SK-N-SH (cell line): ENCODE measurements around the gene MOV10L1. TPM values are rescaled to one million over a fixed set of nuclear protein-coding genes. Genes with fewer than 3 reads are reported as not detected.
A peak's percentile ranks its signal among the peaks of the same experiment; 100 is the strongest.

Source experiments
- CTCF ChIA-PET: fragments of 300-600, 350-600 bp; formaldehyde crosslinking; extraction: SDS; loops from one replicate; lab custom pipeline; 2021; lab: Yijun Ruan, JAX
- POLR2A ChIA-PET: fragments of 350-600 bp; sonication (Branson Sonifier 250); formaldehyde crosslinking; extraction: SDS; loops from one replicate; lab custom pipeline; 2020; ENCODE audit warnings: antibody characterized with exemption, inconsistent platforms; lab: Yijun Ruan, JAX
- DNase-seq: peaks from one replicate; pipeline ENCODE4 v3.0.0; 2012
- H2AFZ ChIP-seq: fragments of 200-600 bp; sonication (generic); 2 replicates; pipeline ENCODE4 v1.8.1; 2016; ENCODE audit warnings: antibody characterized with exemption, mild to moderate bottlenecking, low read depth
- H3F3A ChIP-seq: fragments of 200-600 bp; sonication (generic); replicated peaks from 2 replicates; pipeline ENCODE3; 2016; ENCODE audit warnings: antibody characterized with exemption, mild to moderate bottlenecking; ENCODE audit not compliant: insufficient read depth
- H3K27ac ChIP-seq, 2 experiments: fragments of 200-500 bp in 1 of 2; fragments of 200-600 bp in 1 of 2; sonication (Bioruptor generic) in 1 of 2; sonication (generic), shearing (Covaris generic) in 1 of 2; 2 replicates each; pipeline versions ENCODE4 v1.5.1 to v1.6.1; 2014 to 2016; ENCODE audit warnings: low read depth in 2 of 2, inconsistent platforms in 1 of 2, low read length in 1 of 2, mild to moderate bottlenecking in 1 of 2, mixed read lengths in 1 of 2
- H3K27me3 ChIP-seq: fragments of 200-600 bp; sonication (generic), shearing (Covaris generic); 2 replicates; pipeline ENCODE4 v1.6.1; 2016; ENCODE audit warnings: mixed run types; ENCODE audit not compliant: insufficient read depth
- H3K36me3 ChIP-seq, 2 experiments: fragments of 200-500 bp in 1 of 2; fragments of 200-600 bp in 1 of 2; sonication (Bioruptor generic) in 1 of 2; sonication (generic) in 1 of 2; replicated peaks in 1 of 2; 2 replicates each; pipeline versions ENCODE3 to v1.5.1; 2014 to 2016; ENCODE audit warnings: low read length in 1 of 2, mild to moderate bottlenecking in 1 of 2; ENCODE audit not compliant: insufficient read depth in 2 of 2, control insufficient read depth in 1 of 2
- H3K4me1 ChIP-seq, 2 experiments: fragments of 200-500 bp in 1 of 2; fragments of 200-600 bp in 1 of 2; sonication (Bioruptor generic) in 1 of 2; sonication (generic), shearing (Covaris generic) in 1 of 2; 2 replicates each; pipeline versions ENCODE4 v1.5.1 to v1.6.1; 2014 to 2016; ENCODE audit warnings: low read depth in 1 of 2, low read length in 1 of 2, mixed run types in 1 of 2; ENCODE audit not compliant: insufficient read depth in 2 of 2, control insufficient read depth in 1 of 2
- H3K4me2 ChIP-seq: fragments of 200-600 bp; sonication (generic), shearing (Covaris generic); 2 replicates; pipeline ENCODE4 v1.6.1; 2017; ENCODE audit warnings: mixed run types
- H3K4me3 ChIP-seq, 2 experiments: fragments of 200-500 bp in 1 of 2; fragments of 200-600 bp in 1 of 2; sonication (Bioruptor generic) in 1 of 2; sonication (generic), shearing (Covaris generic) in 1 of 2; 2 replicates each; pipeline versions ENCODE4 v1.5.1 to v1.8.1; 2014 to 2016; ENCODE audit warnings: low read depth in 2 of 2, inconsistent platforms in 1 of 2, low read length in 1 of 2, mild to moderate bottlenecking in 1 of 2, mixed read lengths in 1 of 2, moderate library complexity in 1 of 2
- H3K79me2 ChIP-seq: fragments of 200-600 bp; sonication (generic); 2 replicates; pipeline ENCODE4 v1.8.1; 2017; ENCODE audit warnings: mild to moderate bottlenecking; ENCODE audit not compliant: insufficient read depth
- H3K9ac ChIP-seq: fragments of 200-600 bp; sonication (generic); 2 replicates; pipeline ENCODE4 v1.6.1; 2017; ENCODE audit warnings: mixed run types
- H3K9me2 ChIP-seq: fragments of 200-600 bp; sonication (generic); 2 replicates; pipeline ENCODE4 v1.6.1; 2017; ENCODE audit warnings: mixed run types
- H3K9me3 ChIP-seq: fragments of 200-600 bp; sonication (generic); 2 replicates; pipeline ENCODE4 v1.6.1; 2017; ENCODE audit warnings: mixed run types, mild to moderate bottlenecking, moderate library complexity
- H4K20me1 ChIP-seq: fragments of 200-600 bp; sonication (generic); 2 replicates; pipeline ENCODE4 v1.6.1; 2017; ENCODE audit warnings: mild to moderate bottlenecking, mixed run types; ENCODE audit not compliant: insufficient read depth
- CHD2 ChIP-seq: fragments of 150-350 bp; IDR thresholded peaks from 2 replicates; pipeline ENCODE4 v1.6.1; 2018; ENCODE audit warnings: low read length; ENCODE audit not compliant: partially characterized antibody
- CTCF ChIP-seq: fragments of 200-600 bp; sonication (generic); IDR thresholded peaks from 2 replicates; pipeline ENCODE4 v1.6.1; 2017; ENCODE audit warnings: antibody characterized with exemption, mild to moderate bottlenecking, moderate library complexity
- ELF1 ChIP-seq: IDR thresholded peaks from 2 replicates; pipeline ENCODE4 v1.4.0; 2012
- EP300 ChIP-seq, 2 experiments: IDR thresholded peaks; 2 replicates each; pipeline versions ENCODE4 v1.4.0 to v1.6.1; 2012; ENCODE audit warnings: borderline replicate concordance in 1 of 2, low read depth in 1 of 2, low read length in 1 of 2
- GATA2 ChIP-seq: sonication (generic); formaldehyde crosslinking; IDR thresholded peaks from 2 replicates; pipeline ENCODE4 v1.5.0; 2020; ENCODE audit warnings: mild to moderate bottlenecking, missing genetic modification reagents
- IRF3 ChIP-seq: fragments of 150-350 bp; IDR thresholded peaks from 2 replicates; pipeline ENCODE4 v1.6.1; 2016; ENCODE audit warnings: mild to moderate bottlenecking, low read depth, low read length
- JUND ChIP-seq: IDR thresholded peaks from 2 replicates; pipeline ENCODE4 v1.4.0; 2012
- MEF2A ChIP-seq: IDR thresholded peaks from 2 replicates; pipeline ENCODE4 v1.4.0; 2012; ENCODE audit warnings: low read depth, borderline replicate concordance
- PBX3 ChIP-seq: IDR thresholded peaks from 2 replicates; pipeline ENCODE4; 2012
- TCF12 ChIP-seq: IDR thresholded peaks from 2 replicates; pipeline ENCODE4 v1.4.0; 2012
- USF2 ChIP-seq: fragments of 150-350 bp; IDR thresholded peaks from 2 replicates; pipeline ENCODE4 v1.6.1; 2017; ENCODE audit warnings: antibody characterized with exemption, low read length, low read depth, borderline replicate concordance
- WGBS: methylation state at CpG from one replicate; pipeline ENCODE4 v1.1.6; 2017; ENCODE audit warnings: low lambda C conversion rate; 5-methylcytosine and 5-hydroxymethylcytosine counted together
- polyA plus RNA-seq, 3 experiments: library from polyadenylated mRNA; depleted of rRNA; stranded (reverse); fragments of >200 nt; gene quantifications; 2 replicates each; pipeline ENCODE4 v1.2.3, GENCODE V29; 2012

Gene MOV10L1
- polyA plus RNA-seq, 1 of the 3 experiments (the other 2 are of a cell fraction) = 2.1 TPM

GRCh38 chr22:50082961-50083461 is 6.8 kb upstream of the MOV10L1 start:
- Histone ChIP-seq H3K36me3 (no peaks in the 10 kb centered on the region), H3K27me3 (no peaks in the 10 kb centered on the region; the same call in 1 of the 2 replicates), H3K79me2 (no peaks in the 10 kb centered on the region), H2AFZ (no peak overlapping the region), H3K27ac (no peak overlapping the region; a peak in 1 of 4 replicates), H3K9me2 (no peaks in the 10 kb centered on the region), H3K4me2 (no peak overlapping the region), H3K9me3 (no peaks in the 10 kb centered on the region), H3F3A (no peaks in the 10 kb centered on the region), H4K20me1 (no peaks in the 10 kb centered on the region), H3K9ac (no peak overlapping the region), H3K4me3 (no peak overlapping the region), H3K4me1 (peaks cover 0 to 16% of the 10 kb centered on the region in 2 experiments; a peak in 1 of 4 replicates)
- peak; percentile 38 for DNase-seq
- CTCF ChIA-PET = interaction anchor here (1.1 kb wide), 1 partner anchor 158 kb away, joined by 3 read pairs; no protein-coding TSS in a partner anchor
- POLR2A ChIA-PET = no interaction called here
- WGBS = 88% methylated on average over 11 of the region's 21 CpGs
- TF ChIP-seq JUND (no peak), EP300 (IDR thresholded peaks at IDR 0.05; ENCODE audit: borderline replicate concordance in 1 of 2, low read depth in 1 of 2, low read length in 1 of 2) (no peak), GATA2 (CRISPR knock-in tag) (no peak), CHD2 (no peak), MEF2A (no peak), ELF1 (no peak), TCF12 (no peak), PBX3 (no peak), IRF3 (no peak), CTCF (no peak), USF2 (no peak)
